A673 (cell line): ENCODE results near the gene ENOX2.

ENCODE experiments used
- CTCF ChIP-seq: fragments of 300-800, 200-600 bp; sonication (generic); conservative IDR thresholded peaks from 2 replicates; pipeline ENCODE4 v1.5.1; 2017; ENCODE audit warnings: low read depth, mild to moderate bottlenecking, antibody characterized with exemption, low read length, moderate library complexity, mixed read lengths
- EZH2 ChIP-seq: fragments of 200-600 bp; sonication (generic); IDR thresholded peaks from 2 replicates; pipeline ENCODE4 v1.6.1; 2017; ENCODE audit warnings: borderline replicate concordance, low read depth, mild to moderate bottlenecking, mixed read lengths, antibody characterized with exemption, low read length; ENCODE audit not compliant: poor library complexity, severe bottlenecking

GRCh38 chrX:130915302-130915701 lies 12.3 kb upstream of the ENOX2 start:
- no peak for TF ChIP-seq CTCF
- no peak for TF ChIP-seq EZH2
